Endothelial cell of umbilical vein (primary cell): ENCODE measurements around the gene KIFC3. TPM values are rescaled to one million over a fixed set of nuclear protein-coding genes. Genes with fewer than 3 reads are reported as not detected.

Experiments used
- BruUV-seq: library from RNA; stranded (reverse); fragments of 400-500 nt; replicated peaks from 2 replicates; lab custom pipeline; 2021; lab: Mats Ljungman, UMichigan
- CTCF ChIA-PET: fragments of 300-600, 350-600 bp; sonication (Branson Sonifier 250); formaldehyde crosslinking; loops from one replicate; lab custom pipeline; 2021; ENCODE audit warnings: antibody characterized with exemption, inconsistent platforms; lab: Charles Lee
- POLR2A ChIA-PET: fragments of 300-600, 350-600 bp; sonication (Branson Sonifier 250); formaldehyde crosslinking; loops from one replicate; lab custom pipeline; 2021; ENCODE audit warnings: antibody characterized with exemption, inconsistent platforms; lab: Charles Lee
- DNase-seq: peaks from one replicate; pipeline ENCODE4 v3.0.0-alpha.2; 2011; ENCODE audit warnings: low read depth, low spot score
- FAIRE-seq: peaks from 2 replicates; lab custom pipeline; 2011; peaks lifted over from hg19 to GRCh38; lab: Jason Lieb, UNC
- H2AFZ ChIP-seq: 2 replicates; pipeline ENCODE4 v1.6.0; 2012; ENCODE audit warnings: low read depth, low read length, control low read depth, inconsistent platforms
- H3K27ac ChIP-seq: 2 replicates; pipeline ENCODE4 v1.5.1; 2011; ENCODE audit warnings: low read depth, mild to moderate bottlenecking, control low read depth, low read length, moderate library complexity; ENCODE audit not compliant: insufficient read depth
- H3K27me3 ChIP-seq, 2 experiments: 2 replicates each; pipeline versions ENCODE4 v1.6.0 to v1.6.1; 2011; ENCODE audit warnings: low read length in 2 of 2, mixed read lengths in 1 of 2; ENCODE audit not compliant: control insufficient read depth in 2 of 2, insufficient read depth in 2 of 2
- H3K36me3 ChIP-seq, 2 experiments: 2 replicates in 1 of 2; 3 replicates in 1 of 2; pipeline ENCODE4 v1.5.1; 2011; ENCODE audit warnings: low read length in 2 of 2, mild to moderate bottlenecking in 1 of 2, moderate library complexity in 1 of 2; ENCODE audit not compliant: control insufficient read depth in 2 of 2, insufficient read depth in 2 of 2; ENCODE audit errors: extremely low read depth in 1 of 2
- H3K4me1 ChIP-seq: 3 replicates; pipeline ENCODE4 v1.5.1; 2011; ENCODE audit warnings: mild to moderate bottlenecking, low read length; ENCODE audit not compliant: control insufficient read depth, insufficient read depth; ENCODE audit errors: extremely low read depth
- H3K4me2 ChIP-seq: 2 replicates; pipeline ENCODE4 v1.6.1; 2011; ENCODE audit warnings: low read length, control low read depth, mixed read lengths; ENCODE audit not compliant: insufficient read depth
- H3K4me3 ChIP-seq, 3 experiments: fragments of 200-600 bp in 1 of 3; sonication (generic), shearing (Covaris generic) in 1 of 3; replicated peaks in 1 of 3; 2 replicates each; pipeline ENCODE4 v1.5.1; 2011 to 2016; ENCODE audit warnings: control low read depth in 3 of 3, low read length in 3 of 3, mild to moderate bottlenecking in 2 of 3, inconsistent platforms in 1 of 3, low read depth in 1 of 3, moderate library complexity in 1 of 3; ENCODE audit not compliant: insufficient read depth in 1 of 3
- H3K79me2 ChIP-seq: 2 replicates; pipeline ENCODE4 v1.6.0; 2012; ENCODE audit warnings: low read length, inconsistent platforms; ENCODE audit not compliant: control insufficient read depth, insufficient read depth
- H3K9ac ChIP-seq: replicated peaks from 2 replicates; pipeline ENCODE3; 2011; ENCODE audit warnings: low read length, control low read depth; ENCODE audit not compliant: insufficient read depth; ENCODE audit errors: extremely low read depth
- H3K9me1 ChIP-seq: replicated peaks from 3 replicates; pipeline ENCODE4 v1.6.0; 2011; ENCODE audit warnings: mild to moderate bottlenecking, low read length; ENCODE audit not compliant: control insufficient read depth, insufficient read depth; ENCODE audit errors: extremely low read depth
- H3K9me3 ChIP-seq: replicated peaks from 2 replicates; pipeline ENCODE4 v1.5.1; 2012; ENCODE audit warnings: low read length, inconsistent platforms; ENCODE audit not compliant: control insufficient read depth, insufficient read depth
- H4K20me1 ChIP-seq: replicated peaks from 2 replicates; pipeline ENCODE3; 2011; ENCODE audit warnings: mild to moderate bottlenecking, low read length; ENCODE audit not compliant: control insufficient read depth, insufficient read depth; ENCODE audit errors: extremely low read depth
- CTCF ChIP-seq, 2 donors: IDR thresholded peaks; 1 replicate in 1 of 2; 2 replicates in 1 of 2; pipeline ENCODE4 v1.5.1; 2011; ENCODE audit warnings: low read length in 2 of 2, mild to moderate bottlenecking in 2 of 2, moderate library complexity in 2 of 2, control low read depth in 1 of 2, inconsistent platforms in 1 of 2, low read depth in 1 of 2; ENCODE audit not compliant: insufficient read depth in 1 of 2; ENCODE audit errors: extremely low read depth in 1 of 2
- EZH2 ChIP-seq: IDR thresholded peaks from 2 replicates; pipeline ENCODE4 v1.6.1; 2012; ENCODE audit warnings: borderline replicate concordance, low read depth, mild to moderate bottlenecking, moderate library complexity, low read length, inconsistent platforms; ENCODE audit not compliant: severe bottlenecking
- FOS ChIP-seq: IDR thresholded peaks from 2 replicates; pipeline ENCODE4 v1.6.1; 2011; ENCODE audit warnings: mild to moderate bottlenecking, low read length, moderate library complexity, borderline replicate concordance; ENCODE audit not compliant: insufficient read depth
- GATA2 ChIP-seq: IDR thresholded peaks from 2 replicates; pipeline ENCODE4 v1.7.0; 2011; ENCODE audit warnings: low read depth, mild to moderate bottlenecking, moderate library complexity, mixed read lengths, low read length; ENCODE audit not compliant: insufficient read length, insufficient read depth
- JUN ChIP-seq: IDR thresholded peaks from 2 replicates; pipeline ENCODE4 v1.6.1; 2011; ENCODE audit warnings: borderline replicate concordance, low read depth; ENCODE audit not compliant: insufficient read length, insufficient read depth
- MAX ChIP-seq: IDR thresholded peaks from 2 replicates; pipeline ENCODE4 v1.6.1; 2011; ENCODE audit not compliant: insufficient read depth, insufficient read length
- MYC ChIP-seq: IDR thresholded peaks from one replicate; pipeline ENCODE4 v1.6.1; 2011; ENCODE audit warnings: mild to moderate bottlenecking, low read depth, low read length
- POLR2A ChIP-seq: IDR thresholded peaks from 2 replicates; pipeline ENCODE4 v1.6.1; 2012; ENCODE audit warnings: low read depth, mild to moderate bottlenecking, control low read depth, low read length
- POLR2AphosphoS5 ChIP-seq: IDR thresholded peaks from 2 replicates; pipeline ENCODE4 v1.6.1; 2012; ENCODE audit warnings: low read depth, mild to moderate bottlenecking, control low read depth, low read length, moderate library complexity; ENCODE audit not compliant: insufficient read depth
- dilution Hi-C: fragments of 300-500 bp; cut with MboI; formaldehyde crosslinking; loops from one replicate; pipeline ENCODE4 v1.15.0; 2019; ENCODE audit warnings: low sequenced_read_pairs; ENCODE audit not compliant: extremely low pct_ligation_motif_present
- intact Hi-C: fragments of 100-400 bp; cut with micrococcal nuclease; formaldehyde crosslinking; loops from one replicate; pipeline ENCODE4 v1.10.0; 2022
- polyA plus RNA-seq, 4 experiments: library from polyadenylated mRNA; depleted of rRNA in 3 of 4; stranded (reverse) in 3 of 4; unstranded in 1 of 4; fragments of >200 nt; gene quantifications; 2 replicates each; pipeline versions ENCODE4 v1.2.1 to v1.2.3, GENCODE V29; 2011 to 2012; ENCODE audit warnings: missing spikeins in 1 of 4
- total RNA-seq: library from RNA; stranded (reverse); gene quantifications from 2 replicates; pipeline ENCODE4 v1.2.3, GENCODE V29; 2021

KIFC3 gene
- total and polyA plus RNA-seq, 2 donors (not counting 3 experiments of a cell fraction or from before 2014, with no cell fraction given) = 36.3 to 62.2 TPM

GRCh38 chr16:57788951-57789350 lies 13.3 kb downstream of the KIFC3 start:
- Histone ChIP-seq H3K27ac (no peak overlapping the region), H3K79me2 (no peaks in the 10 kb centered on the region), H3K27me3 (no peaks in the 10 kb centered on the region), H3K9me1 (no peaks in the 10 kb centered on the region), H3K36me3 (peaks cover 4 to 27% of the 10 kb centered on the region in 2 experiments), H3K4me3 (no peak overlapping the region), H4K20me1 (no peaks in the 10 kb centered on the region), H3K4me2 (no peak overlapping the region), H3K9ac (no peak overlapping the region), H2AFZ (no peak overlapping the region), H3K9me3 (no peaks in the 10 kb centered on the region), H3K4me1 (no peaks in the 10 kb centered on the region)
- POLR2A ChIA-PET = no interaction called here
- FAIRE-seq (no peak), DNase-seq (no peak)
- dilution Hi-C loops (no loop called here), intact Hi-C loops (no loop called here)
- CTCF ChIA-PET = interaction anchor here (1.1 to 1.5 kb wide), 2 partner anchors 12 to 32 kb away, joined by 3 read pairs; no protein-coding TSS in a partner anchor
- TF ChIP-seq FOS (no peak), CTCF (IDR thresholded peaks at IDR 0.05; ENCODE audit: extremely low read depth in 1 of 2, insufficient read depth in 1 of 2, low read depth in 1 of 2, low read length in 2 of 2) (no peak), EZH2 (no peak), GATA2 (no peak), MYC (no peak), POLR2AphosphoS5 (no peak), MAX (no peak), JUN (no peak), POLR2A (no peak)
- no TSS peak for BruUV-seq
